ENCODE data around the gene ZCCHC17.
A peak's percentile ranks its signal among the peaks of the same experiment; 100 is the strongest.

The ZCCHC17 gene

DNA sequence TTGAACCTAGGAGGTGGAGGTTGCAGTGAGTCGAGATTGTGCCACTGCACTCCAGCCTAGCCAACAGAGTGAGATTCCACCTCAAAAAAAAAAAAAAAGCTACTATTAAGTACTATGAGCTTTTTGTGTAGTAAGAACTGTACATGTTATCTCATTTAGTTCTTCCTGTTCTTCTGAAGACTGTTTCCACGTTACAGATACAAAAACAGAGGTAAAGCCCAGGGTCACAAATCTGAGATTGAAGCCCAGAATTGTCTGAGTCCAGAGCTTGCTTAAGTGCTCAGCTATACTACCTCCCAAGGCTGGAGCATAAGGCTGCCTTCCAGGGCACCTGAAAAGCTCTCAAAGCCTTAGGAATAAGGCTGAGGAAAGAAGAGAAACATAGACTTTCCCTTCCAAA is 73.2 kb downstream of the ZCCHC17 start:
- no peak for TF ChIP-seq CTCF (IDR thresholded peaks at IDR 0.05; ENCODE audit: low read depth, low read length)
- no peak overlapping the region for H3K4me3 ChIP-seq (ENCODE audit: low read depth, low read length)

GRCh38 chr1:31370565-31370964 is 73.7 kb downstream of the ZCCHC17 start:
- H3K4me3 ChIP-seq (ENCODE audit: low read depth, low read length), result no peak overlapping the region
- no peak for TF ChIP-seq CTCF (IDR thresholded peaks at IDR 0.05; ENCODE audit: low read depth, low read length)

DNA sequence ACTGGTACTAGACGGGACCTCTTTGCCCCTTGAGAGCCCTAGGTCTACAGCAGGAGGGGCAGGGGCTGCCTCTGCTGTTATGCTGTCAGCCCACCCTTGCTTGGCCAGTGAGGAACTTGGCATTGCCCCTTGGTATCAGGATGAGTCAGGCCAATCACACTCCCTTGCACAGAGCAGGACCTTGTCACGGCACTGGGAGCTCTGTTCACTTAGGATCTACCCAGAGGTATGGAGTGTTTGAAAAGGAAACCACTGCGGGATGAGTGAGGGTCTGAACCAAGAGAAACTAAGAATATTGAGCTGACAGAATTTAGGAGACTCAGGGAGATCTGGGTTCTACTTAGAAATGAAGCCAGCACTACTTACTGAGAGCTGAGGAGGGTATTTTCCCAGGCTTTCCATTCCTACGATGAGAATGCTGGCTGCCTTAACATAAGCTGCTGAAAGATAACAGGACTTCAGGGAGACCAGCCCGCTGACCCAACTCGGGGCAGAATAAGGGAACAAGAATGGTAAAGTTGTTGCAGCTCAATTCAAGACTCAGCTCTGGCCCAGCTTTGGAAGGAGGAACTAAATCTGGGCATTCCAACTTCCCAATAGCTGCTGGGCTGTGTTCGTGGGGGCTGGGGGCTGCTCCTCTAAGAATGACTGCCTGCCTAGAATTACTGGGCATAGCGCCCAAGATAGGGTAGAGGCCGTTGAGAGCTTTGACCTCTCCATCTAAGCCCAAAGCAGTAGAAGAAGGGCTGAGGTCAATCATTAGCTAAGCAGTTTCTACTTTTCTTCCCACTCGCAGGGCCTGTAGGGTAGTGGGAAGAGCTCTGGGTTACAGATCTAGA is 74.5 kb downstream of the ZCCHC17 start:
- no peak for TF ChIP-seq CTCF (IDR thresholded peaks at IDR 0.05; ENCODE audit: low read depth, low read length)
- H3K4me3 ChIP-seq (ENCODE audit: low read depth, low read length), result no peak overlapping the region

DNA sequence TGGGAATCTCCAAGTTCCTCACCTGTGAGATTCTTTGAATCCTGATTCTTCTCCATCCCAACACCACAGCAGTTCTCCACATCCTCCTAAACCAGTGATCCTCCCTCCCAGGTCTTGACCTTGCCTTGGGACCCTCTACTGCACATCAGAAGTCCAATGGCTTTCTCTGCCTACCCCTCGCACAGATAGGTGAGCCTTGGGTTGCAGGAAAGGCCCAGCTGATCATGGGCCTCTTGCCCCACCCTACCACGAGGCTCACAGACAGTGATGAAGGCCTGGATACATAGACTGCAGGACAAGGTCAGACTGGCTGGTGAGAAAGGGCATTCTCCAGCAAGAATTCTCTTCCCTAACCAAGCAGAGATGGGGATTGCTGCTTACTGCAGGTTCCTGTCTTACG is 75.2 kb downstream of the ZCCHC17 start:
- TF ChIP-seq CTCF (IDR thresholded peaks at IDR 0.05; ENCODE audit: low read depth, low read length), result no peak
- no peak overlapping the region for H3K4me3 ChIP-seq (ENCODE audit: low read depth, low read length)

GRCh38 chr1:31372751-31373055 is 75.9 kb downstream of the ZCCHC17 start:
- TF ChIP-seq CTCF (IDR thresholded peaks at IDR 0.05; ENCODE audit: low read depth, low read length), result no peak
- peak overlapping the region; percentile 54 for H3K4me3 ChIP-seq (ENCODE audit: low read depth, low read length)

- H3K4me3 ChIP-seq (ENCODE audit: low read depth, low read length), result peak within 1 kb of the TSS; percentile 54
- no peak for TF ChIP-seq CTCF (IDR thresholded peaks at IDR 0.05; ENCODE audit: low read depth, low read length)
Measured at GRCh38 chr1:31373056-31373896, 76.4 kb downstream of the ZCCHC17 start, which contains the start of gene FABP3. TSS of gene FABP3 (minus strand) at chr1:31373076. CDS start at chr1:31373014, 62 bp downstream.
